GM21576 (cell line): ENCODE data around the gene CSF3R.
A peak's percentile ranks its signal among the peaks of the same experiment; 100 is the strongest.
"Not testable (repeated sequence)": the region's sequence is repeated elsewhere in the genome, so short reads cannot be mapped to it uniquely, and the experiment has no call there.

Experiments used
- ATAC-seq: cut with Tn5 transposase; IDR thresholded peaks from one replicate; pipeline ENCODE4 v1.9.1; 2021; ENCODE audit warnings: mild to moderate bottlenecking, moderate library complexity; ENCODE audit not compliant: unreplicated experiment

CSF3R gene

GRCh38 chr1:36484099-36484498, 1.4 kb upstream of the CSF3R start:
- ATAC-seq = no peak

GRCh38 chr1:36481771-36482723, 666 bp downstream of the CSF3R start:
- ATAC-seq = no peak

- no peak for ATAC-seq
These were observed 1.6 kb downstream of the CSF3R start for GRCh38 chr1:36481091-36481490.

GRCh38 chr1:36480161-36480560, 2.6 kb downstream of the CSF3R start:
- ATAC-seq = no peak

GRCh38 chr1:36479505-36480051, 3.1 kb downstream of the CSF3R start:
- ATAC-seq = no peak

GRCh38 chr1:36477615-36478014, 5.1 kb downstream of the CSF3R start:
- ATAC-seq = not testable (repeated sequence)

GRCh38 chr1:36476945-36477344, 5.8 kb downstream of the CSF3R start:
- no peak for ATAC-seq

GRCh38 chr1:36475910-36476604, 6.7 kb downstream of the CSF3R start:
- ATAC-seq = no peak

GRCh38 chr1:36475341-36475740, 7.4 kb downstream of the CSF3R start:
- ATAC-seq = no peak

GRCh38 chr1:36472656-36473055, 10.1 kb downstream of the CSF3R start:
- no peak for ATAC-seq

- ATAC-seq = no peak
These were observed 10.7 kb downstream of the CSF3R start for GRCh38 chr1:36471830-36472641.

- no peak for ATAC-seq
These were observed 13.6 kb downstream of the CSF3R start for GRCh38 chr1:36469163-36469562.

GRCh38 chr1:36467700-36468455, 14.8 kb downstream of the CSF3R start:
- ATAC-seq = no peak

GRCh38 chr1:36467027-36467410, 15.7 kb downstream of the CSF3R start:
- no peak for ATAC-seq

GRCh38 chr1:36466370-36467026, 16.2 kb downstream of the CSF3R start:
- no peak for ATAC-seq

- no peak for ATAC-seq
These were observed 16.9 kb downstream of the CSF3R start for GRCh38 chr1:36465731-36466369.

- peak; percentile 27 for ATAC-seq
These were observed 17.9 kb downstream of the CSF3R start for GRCh38 chr1:36464605-36465393.

GRCh38 chr1:36463803-36464604, 18.7 kb downstream of the CSF3R start, which contains the start of gene MRPS15:
Gene MRPS15 (minus strand): TSS chr1:36464384. CDS start chr1:36464275, 109 bp downstream.
- peak; percentile 86 for ATAC-seq
